ENCODE data around the gene OR1K1. TPM values are rescaled to one million over a fixed set of nuclear protein-coding genes. Genes with fewer than 3 reads are reported as not detected.

Gene OR1K1
- total and polyA plus RNA-seq, 10 of the 15 experiments (the other 5 are each of a cell fraction or from before 2014, with no cell fraction given): not detected

- FAIRE-seq: no peak
- CTCF ChIA-PET: interaction anchor here (0.9 to 1.5 kb wide), 3 partner anchors 9 to 721 kb away, joined by 3 to 7 read pairs (median 5); no protein-coding TSS in a partner anchor
- in situ Hi-C loops (cut with MboI): no loop called here
Measured at GRCh38 chr9:122820490-122820845, 20.5 kb downstream of the OR1K1 start.

More at GRCh38 chr9:122820490-122820845, 20.5 kb downstream of the OR1K1 start:
- H3K27me3 ChIP-seq (replicated peaks in 1 of 2; ENCODE audit: control insufficient read depth in 2 of 2, insufficient read depth in 2 of 2, low read length in 1 of 2): no peaks in the 10 kb centered on the region
- peaks cover 11 to 25% of the 10 kb centered on the region in 2 experiments for H3K36me3 ChIP-seq (ENCODE audit: control insufficient read depth in 2 of 2, insufficient read depth in 2 of 2, low read length in 1 of 2)
- POLR2A ChIA-PET: no interaction called here
- no TSS peak for BruUV-seq (replicated peaks)
- H3K79me2 ChIP-seq (ENCODE audit: control insufficient read depth, insufficient read depth, low read length): peaks cover 2% of the 10 kb centered on the region
- no peak overlapping the region for H3K27ac ChIP-seq (ENCODE audit: control insufficient read depth, insufficient read depth)
- H3K4me1 ChIP-seq (ENCODE audit: control insufficient read depth, insufficient read depth, low read length): no peaks in the 10 kb centered on the region
- no peak overlapping the region for H3K4me3 ChIP-seq
- H3K9me3 ChIP-seq (replicated peaks; ENCODE audit: control insufficient read depth, insufficient read depth, low read length): no peaks in the 10 kb centered on the region
- WGBS (ENCODE audit: insufficient coverage, insufficient replicate concordance, low lambda C conversion rate, missing lambda C conversion rate): 100% methylated on average over 11 of the region's 11 CpGs
- intact Hi-C loops (cut with micrococcal nuclease; ENCODE audit: unreplicated experiment): no loop called here
- H3K9ac ChIP-seq (ENCODE audit: control insufficient read depth, insufficient read depth, low read length): no peak overlapping the region
- no peak overlapping the region for H2AFZ ChIP-seq (ENCODE audit: control insufficient read depth, low read depth, low read length)
- H4K20me1 ChIP-seq (ENCODE audit: control insufficient read depth, insufficient read depth): no peaks in the 10 kb centered on the region; the same call in 1 of the 2 replicates
- no peak overlapping the region for H3K4me2 ChIP-seq (ENCODE audit: control insufficient read depth, insufficient read depth)
- no peak for DNase-seq (ENCODE audit: low read depth, low spot score)
- ATAC-seq: no peak
- SMC1A ChIA-PET (ENCODE audit: uncharacterized antibody, unreplicated experiment): interaction anchor here (1.0 to 1.2 kb wide), 3 partner anchors 9 to 721 kb away, joined by 3 to 4 read pairs (median 3); no protein-coding TSS in a partner anchor
- TF ChIP-seq EGR1 (IDR thresholded peaks at IDR 0.05; ENCODE audit: borderline replicate concordance in 1 of 2, low read depth in 2 of 2, low read length in 2 of 2) (no peak), ZSCAN29 (IDR thresholded peaks at IDR 0.05) (no peak), EZH2 (IDR thresholded peaks at IDR 0.05; ENCODE audit: borderline replicate concordance, control insufficient read depth, low read depth, low read length) (no peak), SIN3A (IDR thresholded peaks at IDR 0.05; ENCODE audit: low read depth, low read length) (no peak), BCL3 (IDR thresholded peaks at IDR 0.05; ENCODE audit: borderline replicate concordance, insufficient read depth, low read depth, low read length, poor library complexity, severe bottlenecking) (no peak), FOS (IDR thresholded peaks at IDR 0.05; ENCODE audit: borderline replicate concordance, extremely low read depth, insufficient read length) (no peak), DPF2 (IDR thresholded peaks at IDR 0.05) (no peak), ZNF217 (IDR thresholded peaks at IDR 0.05) (no peak), YBX1 (IDR thresholded peaks at IDR 0.05) (no peak), RELA (IDR thresholded peaks at IDR 0.05; ENCODE audit: borderline replicate concordance, partially characterized antibody) (no peak), SRF (IDR thresholded peaks at IDR 0.05; ENCODE audit: low read depth in 2 of 2, low read length in 2 of 2) (no peak), BMI1 (IDR thresholded peaks at IDR 0.05; ENCODE audit: borderline replicate concordance) (no peak), MLLT1 (IDR thresholded peaks at IDR 0.05) (no peak), SREBF1 (IDR thresholded peaks at IDR 0.05; ENCODE audit: low read length) (no peak)
- TF ChIP-seq, protein P1, sequence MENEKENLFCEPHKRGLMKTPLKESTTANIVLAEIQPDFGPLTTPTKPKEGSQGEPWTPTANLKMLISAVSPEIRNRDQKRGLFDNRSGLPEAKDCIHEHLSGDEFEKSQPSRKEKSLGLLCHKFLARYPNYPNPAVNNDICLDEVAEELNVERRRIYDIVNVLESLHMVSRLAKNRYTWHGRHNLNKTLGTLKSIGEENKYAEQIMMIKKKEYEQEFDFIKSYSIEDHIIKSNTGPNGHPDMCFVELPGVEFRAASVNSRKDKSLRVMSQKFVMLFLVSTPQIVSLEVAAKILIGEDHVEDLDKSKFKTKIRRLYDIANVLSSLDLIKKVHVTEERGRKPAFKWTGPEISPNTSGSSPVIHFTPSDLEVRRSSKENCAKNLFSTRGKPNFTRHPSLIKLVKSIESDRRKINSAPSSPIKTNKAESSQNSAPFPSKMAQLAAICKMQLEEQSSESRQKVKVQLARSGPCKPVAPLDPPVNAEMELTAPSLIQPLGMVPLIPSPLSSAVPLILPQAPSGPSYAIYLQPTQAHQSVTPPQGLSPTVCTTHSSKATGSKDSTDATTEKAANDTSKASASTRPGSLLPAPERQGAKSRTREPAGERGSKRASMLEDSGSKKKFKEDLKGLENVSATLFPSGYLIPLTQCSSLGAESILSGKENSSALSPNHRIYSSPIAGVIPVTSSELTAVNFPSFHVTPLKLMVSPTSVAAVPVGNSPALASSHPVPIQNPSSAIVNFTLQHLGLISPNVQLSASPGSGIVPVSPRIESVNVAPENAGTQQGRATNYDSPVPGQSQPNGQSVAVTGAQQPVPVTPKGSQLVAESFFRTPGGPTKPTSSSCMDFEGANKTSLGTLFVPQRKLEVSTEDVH (IDR thresholded peaks at IDR 0.05; ENCODE audit: low read depth, partially characterized antibody): no peak
- RAD21 ChIA-PET (ENCODE audit: unreplicated experiment): interaction anchor here (1.2 kb wide), 1 partner anchor 12 kb away, joined by 3 read pairs; no protein-coding TSS in a partner anchor

Measured in GM12878 (cell line).